Activated T-helper 1 cell treated with anti-CD3 and anti-CD28 coated beads, Interleukin-12 subunit alpha, Interleukin-12 subunit beta, Interleukin-2, Interleukin-4 antibody, amounts not matched to agents 30 ng/mL and 10 ng/mL and 1 ng/mL, durations not matched to agents 14 hours and 24 hours and 36 hours (primary cell): Measurements from ENCODE around the gene FBXL19. TPM values are rescaled to one million over a fixed set of nuclear protein-coding genes. Genes with fewer than 3 reads are reported as not detected.
"Not testable (repeated sequence)": the region's sequence is repeated elsewhere in the genome, so short reads cannot be mapped to it uniquely, and the experiment has no call there.

Source experiments
- DNase-seq: peaks from one replicate; pipeline ENCODE4 v3.0.0; 2021; ENCODE audit warnings: low spot score
- H3K27ac Mint-ChIP-seq: one replicate; pipeline ENCODE4 v1.8.0; 2021; ENCODE audit warnings: mild to moderate bottlenecking, mixed read lengths
- H3K27me3 Mint-ChIP-seq: one replicate; pipeline ENCODE4 v1.8.0; 2022; ENCODE audit warnings: mild to moderate bottlenecking, moderate library complexity, mixed read lengths; ENCODE audit not compliant: insufficient read depth
- H3K36me3 Mint-ChIP-seq: one replicate; pipeline ENCODE4 v1.8.0; 2021; ENCODE audit warnings: low read depth, mixed read lengths
- H3K4me1 Mint-ChIP-seq: one replicate; pipeline ENCODE4 v1.8.0; 2021; ENCODE audit warnings: low read depth, mixed read lengths
- H3K4me3 Mint-ChIP-seq: one replicate; pipeline ENCODE4 v1.8.0; 2021; ENCODE audit warnings: mild to moderate bottlenecking, moderate library complexity, mixed read lengths
- H3K9me3 Mint-ChIP-seq: one replicate; pipeline ENCODE4 v1.8.0; 2021; ENCODE audit warnings: mixed read lengths
- intact Hi-C: fragments of 100-400 bp; cut with micrococcal nuclease; formaldehyde crosslinking; loops from one replicate; pipeline ENCODE4 v1.15.1; 2024
- total RNA-seq: library from RNA; stranded (reverse); gene quantifications from 2 replicates; pipeline ENCODE4 v1.2.3, GENCODE V29; 2022

FBXL19 gene
- total RNA-seq, 1 donor from 2014 or later, result 32.7 TPM

- no peak for DNase-seq
- intact Hi-C loops, result no loop called here
- Mint-ChIP-seq H3K27me3 (no peaks in the 10 kb centered on the region), H3K4me3 (no peak overlapping the region), H3K36me3 (peaks cover 13% of the 10 kb centered on the region), H3K4me1 (peaks cover 6% of the 10 kb centered on the region), H3K27ac (no peak overlapping the region), H3K9me3 (no peaks in the 10 kb centered on the region)
These were observed 5.8 kb downstream of the FBXL19 start for GRCh38 chr16:30929167-30929566.

- intact Hi-C loops, result no loop called here
- Mint-ChIP-seq H3K36me3 (peaks cover 18% of the 10 kb centered on the region), H3K27ac (no peak overlapping the region), H3K9me3 (no peaks in the 10 kb centered on the region), H3K27me3 (no peaks in the 10 kb centered on the region), H3K4me3 (no peak overlapping the region), H3K4me1 (peaks cover 9% of the 10 kb centered on the region)
- DNase-seq, result no peak
These were observed 6.8 kb downstream of the FBXL19 start for GRCh38 chr16:30930160-30930571.

GRCh38 chr16:30931068-30931650 is 7.8 kb downstream of the FBXL19 start:
- Mint-ChIP-seq H3K27me3 (no peaks in the 10 kb centered on the region), H3K4me3 (no peak overlapping the region), H3K36me3 (peaks cover 18% of the 10 kb centered on the region), H3K9me3 (no peaks in the 10 kb centered on the region), H3K4me1 (peaks cover 13% of the 10 kb centered on the region), H3K27ac (no peak overlapping the region)
- DNase-seq, result no peak
- intact Hi-C loops, result no loop called here

- no peaks in the 10 kb centered on the region for H3K27me3 Mint-ChIP-seq
- intact Hi-C loops, result no loop called here
- no peak for DNase-seq
- H3K4me3 Mint-ChIP-seq, result no peak overlapping the region
- peaks cover 23% of the 10 kb centered on the region for H3K4me1 Mint-ChIP-seq
- peaks cover 15% of the 10 kb centered on the region for H3K36me3 Mint-ChIP-seq
- no peaks in the 10 kb centered on the region for H3K9me3 Mint-ChIP-seq
- H3K27ac Mint-ChIP-seq, result peak overlapping the region; percentile 41
These were observed 11.6 kb downstream of the FBXL19 start for GRCh38 chr16:30934827-30935557.

GRCh38 chr16:30937692-30938091 is 14.3 kb downstream of the FBXL19 start:
- no peaks in the 10 kb centered on the region for H3K27me3 Mint-ChIP-seq
- H3K4me3 Mint-ChIP-seq, result no peak overlapping the region
- no peaks in the 10 kb centered on the region for H3K9me3 Mint-ChIP-seq
- H3K36me3 Mint-ChIP-seq, result peaks cover 15% of the 10 kb centered on the region
- H3K27ac Mint-ChIP-seq, result peak overlapping the region; percentile 62
- intact Hi-C loops, result no loop called here
- no peak for DNase-seq
- peaks cover 38% of the 10 kb centered on the region for H3K4me1 Mint-ChIP-seq

GRCh38 chr16:30939571-30939970 is 16.2 kb downstream of the FBXL19 start:
- H3K4me3 Mint-ChIP-seq, DNase-seq, H3K27me3 Mint-ChIP-seq, H3K9me3 Mint-ChIP-seq, H3K27ac Mint-ChIP-seq, intact Hi-C loops: not testable (repeated sequence)
- H3K36me3 Mint-ChIP-seq, result peaks cover 23% of the 10 kb centered on the region
- H3K4me1 Mint-ChIP-seq, result peaks cover 38% of the 10 kb centered on the region

- Mint-ChIP-seq H3K27ac (no peak overlapping the region), H3K36me3 (peaks cover 21% of the 10 kb centered on the region), H3K27me3 (no peaks in the 10 kb centered on the region), H3K9me3 (no peaks in the 10 kb centered on the region), H3K4me3 (peak overlapping the region; percentile 56), H3K4me1 (peaks cover 28% of the 10 kb centered on the region)
- DNase-seq, result peak; percentile 64
- intact Hi-C loops, result loop anchor here (1.0 kb wide), 3 partner anchors 15 to 98 kb away; partner anchors contain the start of genes FBXL19 and SETD1A
These were observed 18.4 kb downstream of the FBXL19 start for GRCh38 chr16:30941600-30942425.

- Mint-ChIP-seq H3K27me3 (no peaks in the 10 kb centered on the region), H3K4me1 (peaks cover 25% of the 10 kb centered on the region), H3K36me3 (peaks cover 21% of the 10 kb centered on the region), H3K27ac (peak overlapping the region; percentile 72), H3K4me3 (peak overlapping the region; percentile 56), H3K9me3 (no peaks in the 10 kb centered on the region)
- no peak for DNase-seq
- intact Hi-C loops, result loop anchor here (1.0 kb wide), 3 partner anchors 15 to 98 kb away; partner anchors contain the start of genes FBXL19 and SETD1A
These were observed 19.0 kb downstream of the FBXL19 start for GRCh38 chr16:30942426-30942806.

- H3K27me3 Mint-ChIP-seq, result no peaks in the 10 kb centered on the region
- no peaks in the 10 kb centered on the region for H3K9me3 Mint-ChIP-seq
- H3K36me3 Mint-ChIP-seq, result peaks cover 21% of the 10 kb centered on the region
- no peak overlapping the region for H3K4me3 Mint-ChIP-seq
- H3K4me1 Mint-ChIP-seq, result peaks cover 18% of the 10 kb centered on the region
- H3K27ac Mint-ChIP-seq, result peak overlapping the region; percentile 11
- intact Hi-C loops, result no loop called here
- no peak for DNase-seq
These were observed 21.0 kb downstream of the FBXL19 start for GRCh38 chr16:30944352-30944751.

- Mint-ChIP-seq H3K4me3 (peak overlapping the region; percentile 70), H3K9me3 (no peaks in the 10 kb centered on the region), H3K27ac (peak overlapping the region; percentile 48), H3K36me3 (peaks cover 15% of the 10 kb centered on the region), H3K4me1 (peaks cover 20% of the 10 kb centered on the region), H3K27me3 (no peaks in the 10 kb centered on the region)
- no peak for DNase-seq
- intact Hi-C loops, result no loop called here
These were observed 23.5 kb downstream of the FBXL19 start for GRCh38 chr16:30946671-30947540.

- Mint-ChIP-seq H3K4me1 (peaks cover 14% of the 10 kb centered on the region), H3K36me3 (peaks cover 15% of the 10 kb centered on the region), H3K9me3 (no peaks in the 10 kb centered on the region), H3K4me3 (no peak overlapping the region), H3K27me3 (no peaks in the 10 kb centered on the region), H3K27ac (no peak overlapping the region)
- intact Hi-C loops, result no loop called here
- DNase-seq, result no peak
These were observed 24.1 kb downstream of the FBXL19 start for GRCh38 chr16:30947541-30947858.

GRCh38 chr16:30947859-30948666 is 24.7 kb downstream of the FBXL19 start:
- Mint-ChIP-seq H3K4me3 (no peak overlapping the region), H3K4me1 (peaks cover 10% of the 10 kb centered on the region), H3K36me3 (peaks cover 13% of the 10 kb centered on the region)

More at GRCh38 chr16:30947859-30948666, 24.7 kb downstream of the FBXL19 start:
- no peaks in the 10 kb centered on the region for H3K9me3 Mint-ChIP-seq
- no peaks in the 10 kb centered on the region for H3K27me3 Mint-ChIP-seq
- intact Hi-C loops, result no loop called here
- H3K27ac Mint-ChIP-seq, result no peak overlapping the region
- DNase-seq, result no peak
